ENCODE results near the gene TMEM117.

The TMEM117 gene

GRCh38 chr12:44117337-44117736, 281.5 kb downstream of the TMEM117 start:
- no peaks in the 10 kb centered on the region for H3K9me2 ChIP-seq (ENCODE audit: low read depth, low read length)
- H3F3A ChIP-seq (ENCODE audit: insufficient read depth, low read length), result no peaks in the 10 kb centered on the region
- H3K36me3 ChIP-seq (ENCODE audit: insufficient read depth, low read length), result no peaks in the 10 kb centered on the region
- H3K27me3 ChIP-seq (ENCODE audit: insufficient read depth, low read length), result no peaks in the 10 kb centered on the region
- H4K20me1 ChIP-seq (ENCODE audit: insufficient read depth, low read length), result no peaks in the 10 kb centered on the region
- no peaks in the 10 kb centered on the region for H3K4me1 ChIP-seq (ENCODE audit: insufficient read depth, low read length, severe bottlenecking)
- no peak overlapping the region for H3K4me2 ChIP-seq (ENCODE audit: low read length)
- no peak overlapping the region for H3K27ac ChIP-seq (ENCODE audit: low read depth, low read length, poor library complexity, severe bottlenecking)
- no peaks in the 10 kb centered on the region; the same call in 1 of the 2 replicates for H3K9me3 ChIP-seq (ENCODE audit: low read length)
- H2AFZ ChIP-seq (ENCODE audit: low read length), result no peak overlapping the region
- no peaks in the 10 kb centered on the region for H3K79me2 ChIP-seq (ENCODE audit: insufficient read depth, low read length)
- no peak for TF ChIP-seq EZH2 (IDR thresholded peaks at IDR 0.05; ENCODE audit: borderline replicate concordance, low read length)
- TF ChIP-seq CTCF (IDR thresholded peaks at IDR 0.05; ENCODE audit: low read length), result no peak
- H3K4me3 ChIP-seq (ENCODE audit: low read depth, low read length, poor library complexity, severe bottlenecking), result no peak overlapping the region
- H3K9ac ChIP-seq (ENCODE audit: low read length), result no peak overlapping the region

- H3K4me2 ChIP-seq (ENCODE audit: low read length), result no peak overlapping the region
- H3F3A ChIP-seq (ENCODE audit: insufficient read depth, low read length), result no peaks in the 10 kb centered on the region
- H2AFZ ChIP-seq (ENCODE audit: low read length), result no peak overlapping the region
- H3K9me2 ChIP-seq (ENCODE audit: low read depth, low read length), result no peaks in the 10 kb centered on the region
- H3K27ac ChIP-seq (ENCODE audit: low read depth, low read length, poor library complexity, severe bottlenecking), result no peak overlapping the region
- no peaks in the 10 kb centered on the region for H4K20me1 ChIP-seq (ENCODE audit: insufficient read depth, low read length)
- no peaks in the 10 kb centered on the region for H3K27me3 ChIP-seq (ENCODE audit: insufficient read depth, low read length)
- H3K9ac ChIP-seq (ENCODE audit: low read length), result no peak overlapping the region
- no peaks in the 10 kb centered on the region; the same call in 1 of the 2 replicates for H3K9me3 ChIP-seq (ENCODE audit: low read length)
- H3K4me1 ChIP-seq (ENCODE audit: insufficient read depth, low read length, severe bottlenecking), result no peaks in the 10 kb centered on the region
- H3K4me3 ChIP-seq (ENCODE audit: low read depth, low read length, poor library complexity, severe bottlenecking), result no peak overlapping the region
- H3K79me2 ChIP-seq (ENCODE audit: insufficient read depth, low read length), result no peaks in the 10 kb centered on the region
- H3K36me3 ChIP-seq (ENCODE audit: insufficient read depth, low read length), result no peaks in the 10 kb centered on the region
- TF ChIP-seq EZH2 (IDR thresholded peaks at IDR 0.05; ENCODE audit: borderline replicate concordance, low read length), result no peak
- TF ChIP-seq CTCF (IDR thresholded peaks at IDR 0.05; ENCODE audit: low read length), result no peak
Measured at GRCh38 chr12:44118946-44119345, 283.1 kb downstream of the TMEM117 start.

- TF ChIP-seq CTCF (IDR thresholded peaks at IDR 0.05; ENCODE audit: low read length), result no peak
- TF ChIP-seq EZH2 (IDR thresholded peaks at IDR 0.05; ENCODE audit: borderline replicate concordance, low read length), result no peak
- no peaks in the 10 kb centered on the region for H3K4me1 ChIP-seq (ENCODE audit: insufficient read depth, low read length, severe bottlenecking)
- H3K9me2 ChIP-seq (ENCODE audit: low read depth, low read length), result no peaks in the 10 kb centered on the region
- no peaks in the 10 kb centered on the region for H3K36me3 ChIP-seq (ENCODE audit: insufficient read depth, low read length)
- H2AFZ ChIP-seq (ENCODE audit: low read length), result no peak overlapping the region
- no peaks in the 10 kb centered on the region for H4K20me1 ChIP-seq (ENCODE audit: insufficient read depth, low read length)
- H3K4me2 ChIP-seq (ENCODE audit: low read length), result no peak overlapping the region
- H3K4me3 ChIP-seq (ENCODE audit: low read depth, low read length, poor library complexity, severe bottlenecking), result no peak overlapping the region
- H3K9me3 ChIP-seq (ENCODE audit: low read length), result no peaks in the 10 kb centered on the region
- no peak overlapping the region for H3K9ac ChIP-seq (ENCODE audit: low read length)
- H3K79me2 ChIP-seq (ENCODE audit: insufficient read depth, low read length), result no peaks in the 10 kb centered on the region; the same call in 1 of the 2 replicates
- H3K27ac ChIP-seq (ENCODE audit: low read depth, low read length, poor library complexity, severe bottlenecking), result no peak overlapping the region
- H3F3A ChIP-seq (ENCODE audit: insufficient read depth, low read length), result no peaks in the 10 kb centered on the region
- no peaks in the 10 kb centered on the region for H3K27me3 ChIP-seq (ENCODE audit: insufficient read depth, low read length)
Measured at GRCh38 chr12:44126806-44127205, 290.9 kb downstream of the TMEM117 start.

Measured in OCI-LY1 (cell line).